GM12874 (cell line): ENCODE results near the gene TIAM2.

Experiments used
- CTCF ChIP-seq: IDR thresholded peaks from 2 replicates; pipeline ENCODE4 v1.5.1; 2011; ENCODE audit warnings: low read depth, mild to moderate bottlenecking, control low read depth, low read length, moderate library complexity; ENCODE audit not compliant: insufficient read depth

Gene TIAM2

GRCh38 chr6:155143029-155143577, 148.0 kb downstream of the TIAM2 start:
- TF ChIP-seq CTCF = no peak

GRCh38 chr6:155143578-155144106, 148.5 kb downstream of the TIAM2 start:
- no peak for TF ChIP-seq CTCF

GRCh38 chr6:155146205-155146604, 151.1 kb downstream of the TIAM2 start:
- TF ChIP-seq CTCF = no peak

- no peak for TF ChIP-seq CTCF
Measured at GRCh38 chr6:155147958-155148663, 153.0 kb downstream of the TIAM2 start.

GRCh38 chr6:155150967-155151671, 156.0 kb downstream of the TIAM2 start:
- TF ChIP-seq CTCF = no peak

- TF ChIP-seq CTCF = 0 out of 2 replicates have a peak, but pooled peaks have one; percentile 11
Measured at GRCh38 chr6:155152211-155153076, 157.3 kb downstream of the TIAM2 start.
